GM19023 (cell line): ENCODE measurements around the gene WAC.
"Not testable (repeated sequence)": the region's sequence is repeated elsewhere in the genome, so short reads cannot be mapped to it uniquely, and the experiment has no call there.

Experiments
- ATAC-seq: cut with Tn5 transposase; IDR thresholded peaks from one replicate; pipeline ENCODE4 v1.9.1; 2021; ENCODE audit warnings: mild to moderate bottlenecking, moderate library complexity; ENCODE audit not compliant: unreplicated experiment

Gene WAC

DNA sequence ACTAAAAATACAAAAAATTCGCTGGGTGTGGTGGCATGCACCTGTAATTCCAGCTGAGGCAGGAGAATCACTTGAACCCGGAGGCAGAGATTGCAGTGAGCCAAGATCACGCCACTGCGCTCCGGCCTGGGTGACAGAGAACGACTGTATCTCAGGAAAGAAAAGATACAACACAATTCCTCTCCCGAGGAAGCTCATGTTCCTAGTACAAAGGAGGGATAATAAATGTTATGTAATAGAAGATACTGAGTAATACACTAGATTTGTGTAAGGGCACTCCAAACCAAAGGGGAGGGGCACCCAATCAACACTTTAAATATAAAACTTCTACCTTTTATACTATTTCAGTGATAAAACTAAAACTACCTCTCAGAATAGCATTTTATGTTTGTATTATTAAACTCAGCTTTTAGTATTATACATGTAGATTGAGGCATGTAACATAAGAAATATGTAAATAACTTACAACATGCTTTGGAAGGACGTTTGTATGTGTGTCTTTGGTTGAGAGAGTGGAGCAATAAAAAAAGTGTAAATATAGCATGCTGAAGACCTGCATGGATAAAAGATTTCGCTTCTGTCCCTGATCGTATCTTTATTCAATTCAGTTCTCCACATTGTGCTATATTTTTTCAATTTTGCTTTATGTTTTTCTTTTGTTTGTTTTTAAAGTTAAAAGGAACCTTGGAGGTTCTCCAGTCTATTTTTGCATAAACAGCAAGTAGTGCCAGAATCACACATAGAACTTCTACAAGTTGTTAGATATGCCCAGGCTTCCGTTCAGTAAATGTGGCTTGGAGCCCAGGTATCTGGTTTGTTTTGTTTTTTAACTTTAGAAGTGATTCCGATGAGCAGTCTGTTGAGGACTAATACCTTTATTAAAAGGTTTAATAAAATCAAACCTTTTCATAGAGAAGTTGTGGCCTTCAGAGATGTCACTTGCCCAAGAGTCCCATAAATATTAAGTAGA is 71.9 kb downstream of the WAC start:
- no peak for ATAC-seq

DNA sequence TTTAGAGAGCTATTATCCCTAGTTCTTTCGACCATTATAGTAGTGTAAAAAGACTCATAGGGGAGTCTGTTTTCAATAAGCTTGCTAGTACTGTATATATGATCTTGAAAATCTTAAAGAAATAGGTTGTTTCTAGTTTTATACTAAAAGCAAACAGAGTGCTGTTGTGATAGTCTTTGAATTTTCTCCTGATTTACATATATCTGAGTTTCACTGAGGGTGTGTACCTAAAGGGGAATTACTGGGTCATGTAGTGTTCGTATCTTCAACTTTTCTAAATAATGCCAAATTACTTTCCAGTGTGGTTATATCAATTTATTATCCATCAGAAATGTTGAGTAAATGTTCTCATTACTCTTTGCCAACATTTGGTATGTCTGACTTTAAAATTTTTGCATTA is 73.7 kb downstream of the WAC start:
- ATAC-seq, result no peak

DNA sequence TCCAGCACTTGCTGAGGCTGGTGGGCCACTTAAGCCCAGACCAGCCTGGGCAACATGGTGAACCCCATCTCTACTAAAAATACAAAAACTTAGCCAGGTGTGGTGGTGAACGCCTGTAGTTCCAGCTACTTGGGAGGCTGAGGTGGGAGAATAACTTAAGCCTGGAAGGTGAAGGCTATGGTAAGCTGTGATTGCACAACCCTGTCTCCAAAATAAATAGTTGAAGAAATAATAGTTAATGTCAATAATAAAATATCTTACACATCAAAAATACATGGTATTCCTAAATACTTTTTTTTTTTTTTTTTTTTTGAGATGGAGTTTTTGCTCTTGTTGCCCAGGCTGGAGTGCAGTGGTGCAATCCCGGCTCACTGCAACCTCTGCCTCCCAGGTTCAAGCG is 76.7 kb downstream of the WAC start:
- not testable (repeated sequence) for ATAC-seq

DNA sequence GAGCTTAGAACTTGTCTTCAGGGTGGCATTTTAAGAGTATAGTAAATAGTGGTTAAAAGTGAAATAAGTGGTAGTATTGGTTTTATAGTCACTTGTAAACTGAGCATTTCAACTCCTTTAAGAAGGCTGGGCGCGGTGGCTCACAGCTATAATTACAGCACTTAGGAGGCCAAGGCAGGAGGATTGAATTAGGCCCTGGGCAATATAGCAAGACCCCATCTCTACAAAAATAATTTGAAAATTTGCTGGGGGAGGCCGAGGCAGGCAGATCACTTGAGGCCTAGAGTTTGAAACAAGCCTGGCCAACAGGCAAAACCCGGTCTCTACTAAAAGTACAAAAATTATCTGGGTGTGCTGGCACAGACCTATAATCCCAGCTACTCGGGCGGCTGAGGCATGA is 80.0 kb downstream of the WAC start:
- ATAC-seq, result no peak

DNA sequence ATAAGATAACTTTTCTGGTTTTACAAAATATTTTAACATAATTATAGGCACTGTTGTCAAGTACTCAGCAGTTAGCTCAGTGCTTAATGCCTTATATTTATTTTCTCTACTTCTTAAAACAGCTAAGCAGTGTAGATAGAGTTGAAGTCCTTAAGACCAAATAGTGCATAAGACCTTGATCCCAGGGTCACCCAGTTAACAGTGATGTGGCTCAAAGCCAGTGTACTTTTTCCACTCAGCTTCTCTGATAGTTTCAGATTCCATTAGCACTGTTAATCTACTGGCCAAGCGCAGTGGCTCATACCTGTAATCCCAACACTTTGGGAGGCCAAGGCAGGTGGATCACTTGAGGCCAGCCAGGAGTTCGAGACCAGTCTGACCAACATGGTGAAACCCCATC is 83.6 kb downstream of the WAC start:
- no peak for ATAC-seq

DNA sequence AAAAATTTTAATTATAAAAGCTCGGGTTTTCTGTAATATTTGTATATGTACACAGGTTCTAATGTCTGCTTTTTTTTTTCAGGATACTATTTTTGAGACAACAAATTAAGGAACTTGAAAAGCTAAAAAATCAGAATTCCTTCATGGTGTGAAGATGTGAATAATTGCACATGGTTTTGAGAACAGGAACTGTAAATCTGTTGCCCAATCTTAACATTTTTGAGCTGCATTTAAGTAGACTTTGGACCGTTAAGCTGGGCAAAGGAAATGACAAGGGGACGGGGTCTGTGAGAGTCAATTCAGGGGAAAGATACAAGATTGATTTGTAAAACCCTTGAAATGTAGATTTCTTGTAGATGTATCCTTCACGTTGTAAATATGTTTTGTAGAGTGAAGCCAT is 86.5 kb downstream of the WAC start:
- no peak for ATAC-seq

DNA sequence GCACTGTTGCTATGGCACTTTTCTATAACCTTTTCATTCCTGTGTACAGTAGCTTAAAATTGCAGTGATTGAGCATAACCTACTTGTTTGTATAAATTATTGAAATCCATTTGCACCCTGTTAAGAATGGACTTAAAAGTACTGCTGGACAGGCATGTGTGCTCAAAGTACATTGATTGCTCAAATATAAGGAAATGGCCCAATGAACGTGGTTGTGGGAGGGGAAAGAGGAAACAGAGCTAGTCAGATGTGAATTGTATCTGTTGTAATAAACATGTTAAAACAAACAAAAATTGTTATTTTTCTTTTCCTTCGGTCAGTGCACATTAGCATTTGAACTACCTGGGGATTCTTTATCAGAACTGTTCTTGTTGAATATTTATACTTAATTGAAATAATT is 87.3 kb downstream of the WAC start:
- no peak for ATAC-seq

DNA sequence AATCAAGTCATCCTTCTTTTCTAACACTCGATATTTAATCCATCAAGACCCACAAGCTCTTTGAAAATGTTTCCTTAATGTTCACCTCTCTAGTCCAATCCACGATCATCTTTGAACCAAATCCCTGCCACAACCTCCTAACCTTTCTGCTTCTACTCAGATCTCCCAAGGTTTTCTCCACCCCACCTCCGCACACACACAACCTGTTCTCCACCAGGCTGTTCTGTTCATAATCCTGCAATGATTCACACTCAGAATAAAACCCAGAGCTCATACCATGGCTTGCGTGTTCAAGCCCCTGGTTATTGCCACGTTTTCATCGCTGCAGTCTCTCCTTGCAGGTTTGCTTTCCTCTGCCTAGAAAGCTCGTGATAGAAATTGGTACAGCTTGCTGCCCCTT is 90.6 kb downstream of the WAC start:
- no peak for ATAC-seq

DNA sequence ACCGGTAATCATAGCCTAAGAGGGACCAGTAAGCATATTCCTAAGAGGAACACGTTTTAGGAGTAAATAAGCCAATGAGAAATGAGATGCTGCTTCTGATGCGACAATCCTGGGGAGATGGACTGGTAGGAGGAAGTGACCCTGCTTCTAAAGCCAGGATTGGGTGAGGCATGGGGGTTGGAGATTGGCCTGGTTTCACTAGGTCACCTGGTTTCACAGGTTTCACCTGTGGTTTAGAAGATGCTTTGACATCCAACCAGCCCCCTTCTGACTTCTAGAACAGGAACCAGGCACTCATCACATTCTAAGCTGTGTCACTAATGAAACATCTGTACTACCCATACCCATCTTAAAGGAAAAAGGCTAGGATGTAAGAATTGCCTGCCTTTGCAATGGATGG is 91.4 kb downstream of the WAC start:
- ATAC-seq, result no peak

DNA sequence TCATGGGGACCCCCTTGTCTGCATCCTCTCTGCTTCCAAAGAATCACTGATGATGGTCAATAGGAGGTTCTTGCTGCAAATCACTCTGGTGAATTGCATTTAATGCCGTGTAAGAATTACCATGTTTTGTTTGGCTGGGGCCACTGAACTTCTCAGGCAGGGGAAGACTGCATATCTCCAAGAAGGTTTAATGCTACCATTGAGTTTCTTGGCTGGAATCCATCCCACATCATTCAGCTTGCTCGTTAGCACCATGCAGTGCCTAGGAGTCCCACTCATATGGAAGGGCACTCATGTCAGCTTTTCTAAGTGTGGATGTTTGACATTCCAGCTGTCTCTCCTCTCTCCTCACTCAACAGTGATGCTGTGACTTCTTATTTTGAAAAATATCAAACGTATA is 94.2 kb downstream of the WAC start:
- ATAC-seq, result no peak

DNA sequence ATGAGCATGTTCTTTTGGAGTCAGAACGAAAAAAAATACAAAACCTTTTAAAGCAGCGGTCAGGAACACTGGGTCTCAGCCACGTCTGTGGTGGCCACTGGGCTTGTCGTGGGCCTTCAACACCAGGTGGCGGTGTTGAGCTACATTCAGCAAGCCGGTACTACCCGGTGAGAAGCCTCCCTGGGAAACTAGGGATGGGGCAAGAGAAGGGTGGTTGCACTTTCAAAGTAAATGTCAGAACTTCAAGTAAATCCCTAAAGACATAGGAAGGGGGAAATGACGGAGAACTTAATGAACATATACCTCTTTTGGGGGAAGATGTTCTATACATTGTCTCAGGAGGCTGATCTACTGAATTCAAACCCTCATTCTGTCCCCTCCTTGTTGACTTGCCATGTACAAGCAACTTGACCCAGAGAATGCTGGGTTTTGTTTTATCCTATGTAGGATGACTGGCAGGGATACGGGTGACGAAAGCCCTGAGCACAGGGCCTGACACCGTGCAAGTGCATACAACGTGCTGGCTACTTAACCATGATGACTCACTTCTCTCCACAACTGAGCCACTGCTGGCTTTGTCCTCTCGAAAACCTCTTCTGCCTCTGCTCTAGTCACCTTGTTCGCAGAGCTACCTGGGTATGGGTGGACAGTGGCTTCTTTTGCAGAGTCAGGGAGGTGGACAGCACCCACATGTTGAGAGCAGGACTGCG is 95.4 kb downstream of the WAC start:
- peak; percentile 75 for ATAC-seq

DNA sequence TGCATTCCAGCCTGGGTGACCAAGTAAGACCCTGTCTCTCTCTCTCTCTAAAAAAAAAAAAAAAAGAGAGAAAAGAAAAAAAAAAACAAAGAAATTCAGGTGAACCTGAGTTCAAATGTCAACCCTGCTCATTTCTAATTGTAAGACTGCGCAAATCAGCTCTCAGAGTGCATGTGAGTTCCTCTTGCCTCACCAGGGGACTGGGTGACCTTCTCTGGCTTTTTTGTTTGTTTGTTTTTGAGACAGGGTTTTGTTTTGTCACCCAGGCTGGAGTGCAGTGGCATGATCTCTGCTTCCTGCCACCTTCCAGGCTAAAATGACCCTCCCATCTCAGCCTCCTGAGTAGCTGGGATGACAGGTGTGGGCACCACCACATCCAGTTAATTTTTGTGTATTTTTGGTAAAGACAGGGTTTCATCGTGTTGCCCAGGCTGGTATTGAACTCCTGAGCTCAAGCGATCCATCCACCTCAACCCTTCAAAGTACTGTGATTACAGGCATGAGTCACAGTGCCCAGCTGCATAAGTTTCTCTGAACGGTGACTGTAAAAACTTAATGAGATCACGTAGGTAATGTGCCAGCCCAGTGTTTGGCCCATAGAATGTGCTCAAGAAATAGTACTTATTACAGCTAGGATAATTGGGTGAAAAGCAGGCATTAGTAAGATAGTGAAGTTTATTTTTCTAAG is 99.1 kb downstream of the WAC start:
- no peak for ATAC-seq

DNA sequence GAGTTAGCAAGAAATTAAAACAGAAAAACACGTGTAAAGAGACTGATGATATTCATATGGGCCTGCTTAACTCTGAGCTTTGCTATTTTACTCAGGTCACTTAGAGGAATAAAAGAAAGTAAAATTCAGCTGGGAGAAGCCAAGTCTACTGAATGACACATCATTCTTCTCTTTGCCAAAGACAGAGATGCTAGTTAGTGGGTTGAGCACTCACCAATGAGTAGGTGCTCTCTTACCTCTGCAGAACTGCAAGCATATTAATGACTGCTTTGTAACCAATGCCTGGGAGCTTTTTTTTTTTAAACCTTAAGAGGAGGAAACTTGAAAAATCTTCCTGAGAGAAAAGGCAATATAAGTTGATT is 99.6 kb downstream of the WAC start:
- no peak for ATAC-seq

DNA sequence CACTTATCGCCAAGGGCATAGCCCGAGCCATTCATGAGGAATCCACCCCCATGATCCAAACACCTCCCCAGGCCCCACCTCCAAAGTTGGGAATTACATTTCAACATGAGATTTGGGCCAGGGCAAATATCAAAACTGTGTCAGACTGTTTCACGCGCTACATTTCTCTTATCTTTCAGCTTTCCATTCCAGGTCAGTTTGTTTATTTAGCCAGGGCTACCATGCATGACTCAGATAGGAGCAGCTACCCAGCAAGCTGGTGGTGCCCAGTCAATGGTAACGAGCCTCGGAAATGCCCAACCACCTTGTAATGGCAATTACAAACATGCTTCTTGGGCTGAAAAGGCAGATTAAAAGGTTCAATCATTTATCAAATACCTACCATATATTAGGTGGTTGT is 100.8 kb downstream of the WAC start:
- no peak for ATAC-seq

DNA sequence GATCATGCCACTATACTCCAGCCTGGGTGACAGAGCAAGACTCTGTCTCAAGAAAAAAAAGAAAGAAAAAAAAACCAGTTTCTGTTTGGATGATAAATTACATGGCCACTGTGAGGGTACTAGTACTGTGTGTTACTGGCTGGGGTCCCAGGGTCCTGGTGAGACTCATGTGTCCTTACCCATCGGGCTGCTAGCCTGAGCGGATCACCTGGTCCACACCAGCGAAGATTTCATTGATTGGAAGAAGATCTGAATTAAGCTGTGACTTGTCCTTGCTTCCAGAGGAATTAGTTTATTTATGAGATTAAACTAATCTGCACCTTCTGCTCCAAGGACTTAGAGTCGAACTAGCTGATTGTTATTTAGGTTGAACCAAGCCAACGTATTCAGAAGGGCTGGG is 104.4 kb downstream of the WAC start:
- ATAC-seq, result no peak

DNA sequence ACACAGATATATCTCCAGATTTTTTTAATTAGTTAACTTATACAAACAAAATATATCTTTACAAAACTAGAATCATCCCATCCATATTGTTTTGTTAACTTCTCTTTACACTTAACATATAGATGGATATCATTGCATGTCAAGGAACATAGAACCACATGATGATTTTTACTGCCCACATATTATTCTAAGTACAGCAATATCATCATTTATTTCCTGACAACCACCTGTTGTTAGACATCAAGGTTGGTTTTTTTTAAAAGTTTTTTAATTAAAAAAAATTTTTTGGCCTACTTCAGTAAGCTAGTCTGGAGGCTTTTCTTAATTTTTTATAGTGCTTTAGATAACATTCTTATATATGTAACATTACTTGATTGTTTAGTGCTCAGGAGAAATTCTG is 105.5 kb downstream of the WAC start:
- ATAC-seq, result no peak

DNA sequence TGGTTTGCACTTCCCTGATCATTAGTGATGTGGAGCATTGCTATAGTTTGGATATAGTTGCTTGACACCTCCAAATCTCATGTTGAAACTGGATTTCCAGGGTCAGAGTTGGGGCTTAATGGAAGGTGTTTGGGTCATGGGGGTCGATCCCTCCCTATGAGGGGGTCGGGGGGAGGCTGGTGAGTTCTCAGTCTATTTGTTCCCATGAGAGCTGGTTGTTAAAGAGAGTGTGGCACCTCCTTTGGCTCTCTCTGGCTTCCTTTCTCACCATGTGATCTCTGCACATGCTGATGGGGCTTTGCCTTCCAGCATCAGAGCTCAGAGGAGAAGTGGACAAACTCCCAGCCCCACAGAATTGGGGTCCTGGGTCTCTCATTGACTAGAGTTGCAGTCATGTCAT is 107.6 kb downstream of the WAC start:
- no peak for ATAC-seq

DNA sequence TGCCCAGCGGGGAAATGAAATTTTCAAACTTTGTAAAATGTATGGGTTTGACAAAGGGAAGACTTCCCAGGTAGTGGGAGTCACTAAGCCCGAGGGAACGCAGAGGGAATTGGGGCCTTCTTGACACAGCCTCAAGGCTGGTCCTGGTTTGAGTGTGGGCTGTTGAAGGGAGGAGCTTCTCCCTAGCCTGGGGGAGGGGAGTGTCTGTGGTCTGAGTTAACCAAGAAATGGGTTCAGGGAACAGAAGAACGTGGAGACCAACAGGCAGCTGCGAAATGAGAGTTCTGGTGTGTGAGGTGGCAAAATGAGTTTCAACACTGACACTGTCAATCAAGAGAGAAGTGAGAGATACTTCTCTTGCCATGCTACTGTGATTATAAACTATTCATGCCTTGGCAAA is 111.7 kb downstream of the WAC start:
- ATAC-seq, result no peak

DNA sequence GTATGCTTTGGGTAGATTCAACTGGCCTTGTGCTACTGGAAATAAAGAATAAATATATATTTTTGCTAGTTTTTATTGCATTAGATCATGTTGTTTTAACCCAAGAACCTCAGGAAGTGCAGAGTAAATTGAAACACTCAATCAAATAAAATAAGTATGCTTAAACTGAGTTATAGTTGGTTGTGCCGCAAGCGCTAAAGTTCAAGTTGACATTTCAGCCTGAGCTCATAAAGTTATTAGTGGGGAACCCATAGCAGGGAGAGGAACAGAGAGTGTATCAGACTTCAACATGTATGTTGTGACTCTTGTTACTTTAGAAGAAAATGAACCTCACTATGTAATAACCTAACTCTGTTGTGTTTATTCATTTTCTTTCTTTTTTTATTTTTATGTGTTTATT is 119.2 kb downstream of the WAC start:
- no peak for ATAC-seq

DNA sequence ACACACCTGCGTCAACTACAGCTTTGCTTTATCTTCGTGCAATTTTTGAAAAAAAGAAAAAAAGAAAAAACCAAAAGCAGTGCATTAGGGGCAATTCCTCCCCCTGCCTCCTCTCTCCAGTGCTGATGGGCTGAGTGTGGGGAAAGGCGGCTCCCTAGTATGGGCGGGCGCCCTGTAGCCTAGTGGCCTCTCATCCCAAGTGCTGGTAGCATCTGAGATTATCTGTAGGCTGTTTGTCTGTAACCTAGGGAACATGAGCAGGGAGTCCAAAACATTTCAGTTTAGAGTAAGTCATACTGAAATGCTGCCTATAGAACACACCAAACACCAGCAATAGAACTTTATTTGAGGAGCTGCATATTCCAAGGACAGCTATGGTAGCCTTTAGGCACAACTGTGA is 119.8 kb downstream of the WAC start:
- no peak for ATAC-seq

DNA sequence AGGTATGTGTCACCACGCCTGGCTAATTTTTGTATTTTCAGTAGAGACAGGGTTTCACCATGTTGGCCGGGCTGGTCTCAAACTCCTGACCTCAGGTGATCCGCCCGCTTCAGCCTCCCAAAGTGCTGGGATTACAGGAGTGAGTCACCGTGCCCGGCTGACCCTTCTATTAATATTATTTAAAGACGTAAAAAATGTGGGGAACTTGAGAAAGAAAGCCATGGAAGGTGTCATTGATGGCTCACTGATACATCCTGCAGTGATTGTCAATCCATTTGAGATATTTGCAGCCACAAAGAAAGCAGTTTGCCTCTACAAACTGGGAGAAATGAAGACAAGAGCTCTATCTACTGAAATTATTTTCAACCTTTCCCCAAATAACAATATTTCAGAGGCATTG is 125.9 kb downstream of the WAC start:
- ATAC-seq, result not testable (repeated sequence)

DNA sequence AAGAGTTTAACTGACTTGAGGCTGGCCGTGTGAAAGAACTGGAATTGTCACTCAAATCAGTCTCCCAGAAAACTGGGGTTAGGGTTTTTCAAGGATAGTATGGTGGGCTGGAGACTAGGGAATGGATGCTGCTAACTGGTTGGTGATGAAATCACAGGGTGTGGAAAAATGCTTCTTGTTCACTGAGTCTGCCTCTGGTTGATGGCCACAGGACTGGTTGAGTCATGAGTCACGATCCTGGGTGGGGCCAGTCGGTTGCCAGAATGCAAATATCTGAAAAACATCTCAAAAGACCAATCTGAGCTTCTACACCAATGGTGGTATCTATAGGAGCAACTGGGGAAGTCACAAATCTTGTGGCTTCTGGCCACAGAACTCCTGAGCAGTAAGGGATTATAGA is 128.1 kb downstream of the WAC start:
- ATAC-seq, result no peak
